Smooth muscle cell (in vitro differentiated cells): Measurements from ENCODE around the gene USP31. TPM values are rescaled to one million over a fixed set of nuclear protein-coding genes. Genes with fewer than 3 reads are reported as not detected.

ENCODE experiments used
- DNase-seq: peaks from one replicate; lab custom pipeline; 2025; ENCODE audit not compliant: unreplicated experiment; lab: John Stamatoyannopoulos, UW
- H2AFZ ChIP-seq: fragments of 200-600 bp; sonication (generic); 2 replicates; pipeline ENCODE4 v1.6.0; 2016; ENCODE audit warnings: antibody characterized with exemption, low read depth, mild to moderate bottlenecking
- H3F3A ChIP-seq: fragments of 200-600 bp; sonication (generic); 2 replicates; pipeline ENCODE4 v1.6.0; 2017; ENCODE audit warnings: antibody characterized with exemption, low read depth
- H3K27ac ChIP-seq: fragments of 200-600 bp; sonication (generic); 2 replicates; pipeline ENCODE4 v1.5.1; 2016; ENCODE audit warnings: low read depth, mild to moderate bottlenecking
- H3K27me3 ChIP-seq: fragments of 200-600 bp; sonication (generic); 2 replicates; pipeline ENCODE4 v1.6.1; 2016; ENCODE audit warnings: low read depth, mild to moderate bottlenecking
- H3K36me3 ChIP-seq: fragments of 200-600 bp; sonication (generic); 2 replicates; pipeline ENCODE4 v1.5.1; 2016; ENCODE audit warnings: low read depth
- H3K4me1 ChIP-seq: fragments of 200-600 bp; sonication (generic); 2 replicates; pipeline ENCODE4 v1.5.1; 2016; ENCODE audit warnings: low read depth
- H3K4me2 ChIP-seq: fragments of 200-600 bp; sonication (generic); 2 replicates; pipeline ENCODE4 v1.6.0; 2016; ENCODE audit warnings: mild to moderate bottlenecking
- H3K4me3 ChIP-seq: fragments of 200-600 bp; sonication (generic); 2 replicates; pipeline ENCODE4 v1.5.1; 2016; ENCODE audit warnings: mild to moderate bottlenecking
- H3K79me2 ChIP-seq: fragments of 200-600 bp; sonication (generic); 2 replicates; pipeline ENCODE4 v1.6.0; 2016; ENCODE audit warnings: low read depth, mild to moderate bottlenecking
- H3K9ac ChIP-seq: fragments of 200-600 bp; sonication (generic); 2 replicates; pipeline ENCODE4 v1.6.0; 2016; ENCODE audit warnings: low read depth
- H3K9me3 ChIP-seq: fragments of 200-600 bp; sonication (generic); replicated peaks from 2 replicates; pipeline ENCODE4 v1.5.1; 2016; ENCODE audit warnings: low read depth
- H4K20me1 ChIP-seq: fragments of 200-600 bp; sonication (generic); 2 replicates; pipeline ENCODE4 v1.6.0; 2016; ENCODE audit warnings: low read depth
- WGBS: methylation state at CpG from one replicate; pipeline ENCODE4 v1.1.7; 2016; ENCODE audit warnings: low lambda C conversion rate; 5-methylcytosine and 5-hydroxymethylcytosine counted together
- polyA plus RNA-seq: library from polyadenylated mRNA; unstranded; fragments of >200 nt; fragmentation: Nextera tagmentation; extraction: Ambion mirVana; gene quantifications from 2 replicates; pipeline ENCODE4 v1.2.1, GENCODE V29; 2016
- total RNA-seq: library from RNA; depleted of rRNA; stranded (reverse); fragments of >200 nt; gene quantifications from 2 replicates; pipeline ENCODE4 v1.2.3, GENCODE V29; 2014
- TF ChIP-seq, protein P1 (sequence below): fragments of 200-600 bp; sonication (generic); IDR thresholded peaks from 2 replicates; pipeline ENCODE4 v1.5.1; 2017; ENCODE audit warnings: borderline replicate concordance, mild to moderate bottlenecking, antibody characterized with exemption; ENCODE audit not compliant: insufficient read depth, poor library complexity, severe bottlenecking

The USP31 gene
- total and polyA plus RNA-seq, 2 experiments from 2014 or later = 2.7 to 5.7 TPM

- DNase-seq = no peak
- Histone ChIP-seq H3K36me3 (peaks cover 5% of the 10 kb centered on the region), H4K20me1 (no peaks in the 10 kb centered on the region), H3F3A (no peaks in the 10 kb centered on the region), H2AFZ (no peak overlapping the region), H3K9ac (no peak overlapping the region), H3K4me1 (no peaks in the 10 kb centered on the region), H3K79me2 (no peaks in the 10 kb centered on the region), H3K27ac (no peak overlapping the region), H3K4me2 (no peak overlapping the region), H3K9me3 (no peaks in the 10 kb centered on the region), H3K27me3 (no peaks in the 10 kb centered on the region), H3K4me3 (no peak overlapping the region)
- WGBS = 95% methylated on average over 1 of the region's 1 CpG
- TF ChIP-seq, protein P1, sequence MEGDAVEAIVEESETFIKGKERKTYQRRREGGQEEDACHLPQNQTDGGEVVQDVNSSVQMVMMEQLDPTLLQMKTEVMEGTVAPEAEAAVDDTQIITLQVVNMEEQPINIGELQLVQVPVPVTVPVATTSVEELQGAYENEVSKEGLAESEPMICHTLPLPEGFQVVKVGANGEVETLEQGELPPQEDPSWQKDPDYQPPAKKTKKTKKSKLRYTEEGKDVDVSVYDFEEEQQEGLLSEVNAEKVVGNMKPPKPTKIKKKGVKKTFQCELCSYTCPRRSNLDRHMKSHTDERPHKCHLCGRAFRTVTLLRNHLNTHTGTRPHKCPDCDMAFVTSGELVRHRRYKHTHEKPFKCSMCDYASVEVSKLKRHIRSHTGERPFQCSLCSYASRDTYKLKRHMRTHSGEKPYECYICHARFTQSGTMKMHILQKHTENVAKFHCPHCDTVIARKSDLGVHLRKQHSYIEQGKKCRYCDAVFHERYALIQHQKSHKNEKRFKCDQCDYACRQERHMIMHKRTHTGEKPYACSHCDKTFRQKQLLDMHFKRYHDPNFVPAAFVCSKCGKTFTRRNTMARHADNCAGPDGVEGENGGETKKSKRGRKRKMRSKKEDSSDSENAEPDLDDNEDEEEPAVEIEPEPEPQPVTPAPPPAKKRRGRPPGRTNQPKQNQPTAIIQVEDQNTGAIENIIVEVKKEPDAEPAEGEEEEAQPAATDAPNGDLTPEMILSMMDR = no peak
Measured at GRCh38 chr16:23092801-23093117, 56.5 kb downstream of the USP31 start.

- H3K9ac ChIP-seq = no peak overlapping the region
- WGBS = 94% methylated on average over 4 of the region's 4 CpGs
- H4K20me1 ChIP-seq = no peaks in the 10 kb centered on the region
- H3K27me3 ChIP-seq = no peaks in the 10 kb centered on the region
- H2AFZ ChIP-seq = no peak overlapping the region
- H3K79me2 ChIP-seq = no peaks in the 10 kb centered on the region
- TF ChIP-seq, protein P1 = no peak
- H3K9me3 ChIP-seq = no peaks in the 10 kb centered on the region
- no peak overlapping the region for H3K4me3 ChIP-seq
- no peaks in the 10 kb centered on the region for H3K4me1 ChIP-seq
- DNase-seq = no peak
- H3K27ac ChIP-seq = no peak overlapping the region
- H3K4me2 ChIP-seq = no peak overlapping the region
- H3K36me3 ChIP-seq = peaks cover 5% of the 10 kb centered on the region
- no peaks in the 10 kb centered on the region for H3F3A ChIP-seq
Measured at GRCh38 chr16:23092072-23092800, 57.0 kb downstream of the USP31 start.

- Histone ChIP-seq H3K9me3 (no peaks in the 10 kb centered on the region), H3K4me1 (no peaks in the 10 kb centered on the region), H3K4me2 (no peak overlapping the region), H3K27me3 (no peaks in the 10 kb centered on the region), H4K20me1 (no peaks in the 10 kb centered on the region), H3K4me3 (no peak overlapping the region), H3K36me3 (peaks cover 5% of the 10 kb centered on the region), H3F3A (no peaks in the 10 kb centered on the region), H3K9ac (no peak overlapping the region), H2AFZ (no peak overlapping the region), H3K79me2 (no peaks in the 10 kb centered on the region), H3K27ac (no peak overlapping the region)
- DNase-seq = no peak
- WGBS = 92% methylated on average over 8 of the region's 8 CpGs
- TF ChIP-seq, protein P1 = no peak
Measured at GRCh38 chr16:23089111-23089510, 60.1 kb downstream of the USP31 start.

DNA sequence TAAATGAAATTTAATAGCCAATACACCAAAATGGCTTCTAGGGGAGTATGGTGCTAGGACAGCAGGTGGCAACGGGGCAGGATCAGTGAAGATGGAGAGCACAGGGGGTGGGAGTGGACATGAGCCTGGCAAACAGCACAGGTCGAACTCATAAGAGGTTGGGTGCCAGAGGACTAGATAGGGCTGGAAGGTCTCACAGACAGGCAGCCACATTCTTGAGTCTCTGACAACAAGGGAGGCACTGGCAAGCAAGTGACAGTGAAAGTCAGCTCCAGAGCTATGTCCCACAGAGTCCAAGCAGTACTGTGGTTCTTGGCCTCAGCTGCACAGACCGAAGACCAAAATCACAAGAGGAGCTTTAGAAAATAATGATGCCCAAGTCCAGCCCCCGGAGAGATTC is 61.2 kb downstream of the USP31 start:
- WGBS = 93% methylated on average over 4 of the region's 4 CpGs
- H3K4me1 ChIP-seq = no peaks in the 10 kb centered on the region

More for the DNA sequence above, 61.2 kb downstream of the USP31 start:
- H3K79me2 ChIP-seq = no peaks in the 10 kb centered on the region
- H3K27ac ChIP-seq = no peak overlapping the region
- no peak overlapping the region for H3K4me3 ChIP-seq
- no peak overlapping the region for H2AFZ ChIP-seq
- peaks cover 5% of the 10 kb centered on the region for H3K36me3 ChIP-seq
- no peak overlapping the region for H3K9ac ChIP-seq
- no peaks in the 10 kb centered on the region for H3F3A ChIP-seq
- H4K20me1 ChIP-seq = no peaks in the 10 kb centered on the region
- TF ChIP-seq, protein P1 = no peak
- H3K4me2 ChIP-seq = no peak overlapping the region
- no peak for DNase-seq
- no peaks in the 10 kb centered on the region for H3K27me3 ChIP-seq
- no peaks in the 10 kb centered on the region for H3K9me3 ChIP-seq
